T-helper 2 cell treated with Interferon-gamma antibody and Interleukin-4, amounts not matched to agents 5 μg/mL and 100 μg/mL, for 36 hours (primary cell): ENCODE data around the gene CTNNA1.
"Not testable (repeated sequence)": the region's sequence is repeated elsewhere in the genome, so short reads cannot be mapped to it uniquely, and the experiment has no call there.

Source experiments
- DNase-seq: peaks from one replicate; pipeline ENCODE4 v3.0.0; 2021; ENCODE audit warnings: low spot score
- H3K27ac Mint-ChIP-seq: one replicate; pipeline ENCODE4 v1.8.0; 2021; ENCODE audit warnings: mild to moderate bottlenecking, mixed read lengths
- H3K27me3 Mint-ChIP-seq: one replicate; pipeline ENCODE4 v1.8.0; 2021; ENCODE audit warnings: low read depth, mixed read lengths
- H3K36me3 Mint-ChIP-seq: one replicate; pipeline ENCODE4 v1.8.0; 2021; ENCODE audit warnings: low read depth, mixed read lengths
- H3K4me1 Mint-ChIP-seq: one replicate; pipeline ENCODE4 v1.8.0; 2021; ENCODE audit warnings: low read depth, mixed read lengths
- H3K4me3 Mint-ChIP-seq: one replicate; pipeline ENCODE4 v1.8.0; 2022; ENCODE audit warnings: mild to moderate bottlenecking, moderate library complexity, mixed read lengths
- H3K9me3 Mint-ChIP-seq: one replicate; pipeline ENCODE4 v1.8.0; 2021; ENCODE audit warnings: mixed read lengths

The CTNNA1 gene

DNA sequence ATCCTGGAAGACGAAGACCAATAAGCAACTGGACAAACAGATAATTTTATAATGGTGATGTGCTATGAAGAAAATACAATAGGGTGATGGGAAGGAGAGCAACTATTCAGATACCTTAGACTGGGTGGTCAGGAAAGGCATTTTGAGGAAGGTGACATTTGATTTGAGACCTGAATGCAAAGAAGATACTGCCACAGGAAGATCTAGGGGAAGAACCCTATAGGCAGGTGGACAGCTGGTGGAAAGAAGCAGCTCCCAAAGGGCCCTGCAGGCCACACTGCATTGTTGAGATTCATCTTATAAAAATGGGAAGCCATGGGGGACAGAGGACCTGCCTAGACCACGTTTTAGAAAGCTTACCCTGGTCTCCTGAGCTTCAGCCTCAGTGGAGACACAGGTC, 19.7 kb upstream of the CTNNA1 start:
- Mint-ChIP-seq H3K27ac (no peak overlapping the region), H3K9me3 (no peaks in the 10 kb centered on the region), H3K4me3 (no peak overlapping the region)

GRCh38 chr5:138736293-138736692, 16.9 kb upstream of the CTNNA1 start:
- no peak for DNase-seq
- Mint-ChIP-seq H3K9me3 (no peaks in the 10 kb centered on the region), H3K4me3 (no peak overlapping the region), H3K36me3 (no peaks in the 10 kb centered on the region), H3K4me1 (peaks cover 20% of the 10 kb centered on the region), H3K27me3 (peaks cover 3% of the 10 kb centered on the region), H3K27ac (no peak overlapping the region)

More for the DNA sequence above, 19.7 kb upstream of the CTNNA1 start:
- DNase-seq: no peak
- Mint-ChIP-seq H3K36me3 (no peaks in the 10 kb centered on the region), H3K27me3 (peaks cover 3% of the 10 kb centered on the region), H3K4me1 (peaks cover 9% of the 10 kb centered on the region)

- Mint-ChIP-seq H3K27me3 (peaks cover 3% of the 10 kb centered on the region), H3K4me3 (no peak overlapping the region)
These were observed 15.5 kb upstream of the CTNNA1 start for GRCh38 chr5:138737494-138738265.

GRCh38 chr5:138738399-138738798, 14.8 kb upstream of the CTNNA1 start:
- Mint-ChIP-seq H3K9me3 (no peaks in the 10 kb centered on the region), H3K27me3 (peaks cover 3% of the 10 kb centered on the region), H3K36me3 (no peaks in the 10 kb centered on the region), H3K4me3 (no peak overlapping the region), H3K4me1 (peaks cover 31% of the 10 kb centered on the region), H3K27ac (peak overlapping the region; percentile 46)
- no peak for DNase-seq

More at GRCh38 chr5:138737494-138738265, 15.5 kb upstream of the CTNNA1 start:
- no peak for DNase-seq
- H3K9me3 Mint-ChIP-seq: no peaks in the 10 kb centered on the region
- no peak overlapping the region for H3K27ac Mint-ChIP-seq
- peaks cover 29% of the 10 kb centered on the region for H3K4me1 Mint-ChIP-seq
- no peaks in the 10 kb centered on the region for H3K36me3 Mint-ChIP-seq

DNA sequence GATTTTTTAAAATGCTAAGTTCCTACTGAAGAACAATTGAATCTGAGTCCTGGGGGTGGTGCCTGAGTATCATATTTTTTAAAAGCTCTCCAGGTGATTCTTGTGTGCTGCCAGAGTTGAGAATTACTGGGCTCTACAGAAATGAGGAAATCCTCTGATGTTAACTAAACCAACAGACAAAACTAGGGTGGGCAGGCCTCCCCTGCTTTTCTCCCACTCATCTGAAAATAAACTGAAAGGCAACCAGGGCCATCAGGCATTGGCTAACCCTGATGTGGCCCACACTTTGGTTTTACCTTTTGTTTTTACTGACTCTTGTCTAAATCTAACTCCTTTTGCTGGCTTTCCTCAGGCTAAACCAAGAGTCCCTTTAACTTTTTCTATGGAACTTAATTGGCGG, 13.3 kb upstream of the CTNNA1 start:
- Mint-ChIP-seq H3K27me3 (peaks cover 3% of the 10 kb centered on the region), H3K4me1 (peaks cover 32% of the 10 kb centered on the region), H3K4me3 (no peak overlapping the region), H3K9me3 (no peaks in the 10 kb centered on the region), H3K27ac (no peak overlapping the region), H3K36me3 (no peaks in the 10 kb centered on the region)
- DNase-seq: no peak

DNA sequence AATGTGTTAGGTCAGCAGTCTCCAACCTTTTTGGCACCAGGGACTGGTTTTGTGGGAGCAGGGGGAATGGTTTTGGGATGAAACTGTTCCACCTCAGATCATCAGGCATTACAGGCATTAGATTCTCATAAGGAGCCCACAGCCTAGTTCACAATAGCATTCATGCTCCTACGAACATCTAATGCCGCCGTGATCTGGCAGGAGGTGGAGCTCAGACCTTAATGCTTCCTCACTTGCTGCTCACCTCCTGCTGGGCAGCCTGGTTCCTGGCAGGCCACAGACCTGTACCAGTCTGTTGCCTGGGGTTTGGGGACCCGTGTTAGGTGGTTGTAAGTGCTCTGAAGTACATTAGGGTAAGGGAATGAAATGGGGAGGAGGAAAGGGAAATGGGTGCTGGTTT, 9.7 kb upstream of the CTNNA1 start:
- no peak for DNase-seq
- no peak overlapping the region for H3K27ac Mint-ChIP-seq
- H3K9me3 Mint-ChIP-seq: no peaks in the 10 kb centered on the region
- H3K4me1 Mint-ChIP-seq: peaks cover 25% of the 10 kb centered on the region
- no peaks in the 10 kb centered on the region for H3K36me3 Mint-ChIP-seq
- no peak overlapping the region for H3K4me3 Mint-ChIP-seq
- H3K27me3 Mint-ChIP-seq: no peaks in the 10 kb centered on the region

DNA sequence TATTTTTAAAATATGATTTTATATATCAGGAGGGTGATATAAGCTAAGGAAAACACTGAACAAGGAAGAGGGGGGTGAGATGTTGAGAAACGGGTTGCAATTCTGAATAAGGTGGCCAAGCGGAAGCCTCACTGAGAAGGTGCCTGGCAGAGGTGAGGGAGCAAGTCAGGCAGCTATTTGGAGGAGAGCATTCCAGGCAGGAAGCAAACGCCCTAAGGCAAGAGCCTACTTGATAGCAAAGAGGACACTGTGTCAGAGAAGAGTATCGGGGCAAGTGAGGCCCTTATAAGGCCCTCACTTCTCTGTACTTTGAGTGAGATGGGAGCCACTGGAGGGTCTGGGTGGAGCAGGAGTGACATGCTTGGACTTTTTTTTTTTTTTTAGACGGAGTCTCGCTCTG, 8.0 kb upstream of the CTNNA1 start:
- Mint-ChIP-seq H3K9me3 (no peaks in the 10 kb centered on the region), H3K4me1 (peaks cover 17% of the 10 kb centered on the region), H3K27ac (no peak overlapping the region)

DNA sequence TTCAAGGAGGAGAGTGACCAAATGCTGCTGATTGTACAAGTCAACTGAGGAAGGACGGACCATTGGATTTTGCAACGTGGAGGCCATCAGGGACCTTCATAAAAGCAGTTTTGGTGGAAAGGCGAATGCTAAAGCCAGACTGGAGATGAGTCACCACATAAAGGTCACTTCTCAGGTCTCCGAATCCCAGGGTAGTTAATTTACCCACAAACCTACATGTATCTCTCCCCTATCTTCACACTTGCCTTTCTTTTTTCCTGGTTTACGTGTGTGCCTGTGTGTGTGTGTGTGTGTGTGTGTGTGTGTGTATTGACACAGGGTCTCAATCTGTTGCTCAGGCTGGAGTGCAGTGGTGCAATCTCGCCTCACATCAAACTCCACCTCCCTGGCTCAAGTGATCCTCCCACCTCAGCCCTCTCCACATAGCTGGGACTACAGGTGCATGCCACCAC, 4.6 kb upstream of the CTNNA1 start:
- DNase-seq: no peak
- no peak overlapping the region for H3K4me3 Mint-ChIP-seq
- H3K4me1 Mint-ChIP-seq: peaks cover 3% of the 10 kb centered on the region
- H3K36me3 Mint-ChIP-seq: no peaks in the 10 kb centered on the region
- peaks cover 18% of the 10 kb centered on the region for H3K27me3 Mint-ChIP-seq
- H3K27ac Mint-ChIP-seq: no peak overlapping the region
- H3K9me3 Mint-ChIP-seq: no peaks in the 10 kb centered on the region

More for the DNA sequence above, 8.0 kb upstream of the CTNNA1 start:
- H3K4me3 Mint-ChIP-seq: no peak overlapping the region
- no peak for DNase-seq
- peaks cover 3% of the 10 kb centered on the region for H3K27me3 Mint-ChIP-seq
- no peaks in the 10 kb centered on the region for H3K36me3 Mint-ChIP-seq

DNA sequence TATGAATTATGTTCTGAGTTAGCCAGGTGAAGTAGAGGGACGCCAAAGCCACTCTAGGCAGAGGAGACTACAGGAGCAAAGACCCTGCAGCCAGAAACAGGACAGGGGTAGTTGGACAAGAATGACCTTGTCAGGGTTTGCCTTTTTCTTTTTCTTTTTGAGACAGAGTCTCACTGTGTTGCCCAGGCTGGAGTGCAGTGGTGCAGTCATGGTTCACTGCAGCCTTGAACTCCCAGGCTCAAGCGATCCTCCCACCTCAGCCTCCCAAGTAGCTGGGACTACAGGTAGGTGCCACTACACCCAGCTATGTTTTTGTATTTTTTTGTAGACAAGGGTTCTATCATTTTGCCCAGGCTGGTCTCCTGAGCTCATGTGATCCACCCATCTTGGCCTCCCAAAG, 1.9 kb upstream of the CTNNA1 start:
- peaks cover 16% of the 10 kb centered on the region for H3K4me1 Mint-ChIP-seq
- not testable (repeated sequence) for H3K27ac Mint-ChIP-seq
- H3K27me3 Mint-ChIP-seq: peaks cover 22% of the 10 kb centered on the region

GRCh38 chr5:138752341-138752950, 779 bp upstream of the CTNNA1 start:
- H3K9me3 Mint-ChIP-seq: no peaks in the 10 kb centered on the region
- H3K4me3 Mint-ChIP-seq: peak overlapping the region; percentile 65
- H3K36me3 Mint-ChIP-seq: peaks cover 4% of the 10 kb centered on the region
- peak overlapping the region; percentile 31 for H3K27ac Mint-ChIP-seq
- peaks cover 22% of the 10 kb centered on the region for H3K27me3 Mint-ChIP-seq
- peaks cover 23% of the 10 kb centered on the region for H3K4me1 Mint-ChIP-seq
- no peak for DNase-seq

More for the DNA sequence above, 1.9 kb upstream of the CTNNA1 start:
- H3K4me3 Mint-ChIP-seq, DNase-seq, H3K9me3 Mint-ChIP-seq, H3K36me3 Mint-ChIP-seq: not testable (repeated sequence)

- DNase-seq: peak; percentile 65
- peaks cover 22% of the 10 kb centered on the region for H3K27me3 Mint-ChIP-seq
- H3K9me3 Mint-ChIP-seq: no peaks in the 10 kb centered on the region
- peak overlapping the region; percentile 81 for H3K4me3 Mint-ChIP-seq
- peak overlapping the region; percentile 19 for H3K27ac Mint-ChIP-seq
- peaks cover 22% of the 10 kb centered on the region for H3K4me1 Mint-ChIP-seq
- H3K36me3 Mint-ChIP-seq: peaks cover 11% of the 10 kb centered on the region
These were observed 821 bp downstream of the CTNNA1 start for GRCh38 chr5:138753794-138754698.

GRCh38 chr5:138754699-138755057, 1.5 kb downstream of the CTNNA1 start:
- Mint-ChIP-seq H3K27me3 (peaks cover 19% of the 10 kb centered on the region), H3K27ac (no peak overlapping the region), H3K4me1 (peaks cover 22% of the 10 kb centered on the region), H3K36me3 (peaks cover 13% of the 10 kb centered on the region), H3K9me3 (no peaks in the 10 kb centered on the region), H3K4me3 (peak overlapping the region; percentile 81)
- DNase-seq: no peak

DNA sequence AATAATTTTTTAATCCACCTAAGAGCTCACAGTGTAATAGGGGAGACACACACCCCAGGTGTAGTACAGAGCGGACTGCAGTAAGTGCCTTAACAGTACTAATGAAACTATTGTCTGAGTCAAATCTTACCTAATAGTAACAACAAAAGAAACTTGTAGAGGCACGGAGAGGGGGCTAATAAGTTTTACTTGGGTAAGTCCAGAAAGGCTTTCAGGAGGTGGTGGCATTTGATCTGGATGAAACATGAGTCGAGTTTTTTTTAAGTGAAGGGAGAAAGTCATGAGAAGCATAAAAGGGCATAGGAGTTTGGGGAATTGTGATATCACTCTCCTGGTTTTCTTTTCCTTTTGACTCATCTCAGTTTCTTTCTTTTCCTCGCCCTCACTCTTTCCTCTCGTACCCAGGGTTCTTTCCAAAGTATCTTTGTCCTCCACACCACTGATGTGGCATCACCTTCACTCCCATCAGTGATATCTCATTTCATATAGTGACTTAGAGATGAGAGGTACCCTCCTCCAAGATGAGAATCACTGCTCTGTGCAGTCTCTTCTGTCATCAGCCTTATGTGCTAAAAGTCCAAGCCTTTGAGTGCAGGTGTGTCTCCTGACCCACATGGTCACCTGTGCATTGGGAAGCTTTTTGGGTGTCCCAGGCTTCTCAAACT, 2.0 kb downstream of the CTNNA1 start:
- peaks cover 19% of the 10 kb centered on the region for H3K27me3 Mint-ChIP-seq

More for the DNA sequence above, 2.0 kb downstream of the CTNNA1 start:
- Mint-ChIP-seq H3K27ac (no peak overlapping the region), H3K4me1 (peaks cover 22% of the 10 kb centered on the region), H3K36me3 (peaks cover 13% of the 10 kb centered on the region), H3K9me3 (no peaks in the 10 kb centered on the region), H3K4me3 (peak overlapping the region; percentile 81)
- no peak for DNase-seq
